Stimulated activated CD4-positive, alpha-beta T cell treated with anti-CD3 and anti-CD28 coated beads, Interleukin-15, amount 100 ng/mL, for 24 hours (primary cell): ENCODE results near the gene EVL.
"Not testable (repeated sequence)": the region's sequence is repeated elsewhere in the genome, so short reads cannot be mapped to it uniquely, and the experiment has no call there.

Experiments used
- DNase-seq: peaks from one replicate; pipeline ENCODE4 v3.0.0-alpha.2; 2020

Gene EVL, protein sequence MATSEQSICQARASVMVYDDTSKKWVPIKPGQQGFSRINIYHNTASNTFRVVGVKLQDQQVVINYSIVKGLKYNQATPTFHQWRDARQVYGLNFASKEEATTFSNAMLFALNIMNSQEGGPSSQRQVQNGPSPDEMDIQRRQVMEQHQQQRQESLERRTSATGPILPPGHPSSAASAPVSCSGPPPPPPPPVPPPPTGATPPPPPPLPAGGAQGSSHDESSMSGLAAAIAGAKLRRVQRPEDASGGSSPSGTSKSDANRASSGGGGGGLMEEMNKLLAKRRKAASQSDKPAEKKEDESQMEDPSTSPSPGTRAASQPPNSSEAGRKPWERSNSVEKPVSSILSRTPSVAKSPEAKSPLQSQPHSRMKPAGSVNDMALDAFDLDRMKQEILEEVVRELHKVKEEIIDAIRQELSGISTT

GRCh38 chr14:100065111-100065871, at the start of gene EVL:
Gene EVL (plus strand): TSS chr14:100065422. CDS start chr14:100065501, 79 bp downstream.
- DNase-seq: peak; percentile 91

DNA sequence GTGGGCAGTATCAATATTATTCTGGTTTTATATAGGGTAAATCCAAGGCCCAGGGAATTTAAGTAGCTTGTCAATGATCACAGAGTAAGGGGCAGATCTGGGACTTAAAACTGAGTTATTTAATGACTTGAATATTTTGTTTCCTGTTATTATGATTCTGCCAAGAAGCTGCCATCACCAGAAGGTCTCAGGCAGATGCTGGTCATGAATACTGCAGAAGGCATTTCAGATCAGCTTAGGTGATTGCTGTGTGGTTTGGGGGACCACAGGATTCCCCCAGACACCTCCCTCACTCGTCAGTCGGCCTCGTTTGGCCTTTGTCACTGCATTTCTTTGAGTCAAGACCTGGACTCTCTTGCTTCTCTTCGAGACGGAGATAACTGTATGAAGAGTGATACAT, 47.7 kb upstream of the EVL start:
- no peak for DNase-seq

DNA sequence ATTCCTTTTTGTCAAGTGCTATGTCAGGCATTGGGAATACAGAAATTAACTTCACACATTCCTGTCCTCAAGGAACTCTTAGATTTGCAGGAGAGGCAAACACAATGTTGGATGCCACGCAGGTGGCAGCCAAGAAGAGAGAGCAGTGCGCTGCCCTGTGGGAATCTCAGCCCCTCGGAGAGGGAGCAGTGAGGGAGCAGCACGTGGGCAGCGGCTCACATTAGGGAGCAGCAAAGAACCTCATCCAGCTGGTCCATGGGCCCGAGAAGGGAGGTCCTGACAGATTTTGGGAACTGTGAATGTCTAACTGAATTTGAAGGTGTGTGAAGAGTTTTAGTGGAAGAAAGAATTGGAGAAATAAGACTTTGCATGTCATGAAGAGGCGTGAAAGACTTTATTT, 47.2 kb upstream of the EVL start:
- no peak for DNase-seq

- DNase-seq: no peak
Observed at GRCh38 chr14:100018482-100018881, 46.7 kb upstream of the EVL start.

DNA sequence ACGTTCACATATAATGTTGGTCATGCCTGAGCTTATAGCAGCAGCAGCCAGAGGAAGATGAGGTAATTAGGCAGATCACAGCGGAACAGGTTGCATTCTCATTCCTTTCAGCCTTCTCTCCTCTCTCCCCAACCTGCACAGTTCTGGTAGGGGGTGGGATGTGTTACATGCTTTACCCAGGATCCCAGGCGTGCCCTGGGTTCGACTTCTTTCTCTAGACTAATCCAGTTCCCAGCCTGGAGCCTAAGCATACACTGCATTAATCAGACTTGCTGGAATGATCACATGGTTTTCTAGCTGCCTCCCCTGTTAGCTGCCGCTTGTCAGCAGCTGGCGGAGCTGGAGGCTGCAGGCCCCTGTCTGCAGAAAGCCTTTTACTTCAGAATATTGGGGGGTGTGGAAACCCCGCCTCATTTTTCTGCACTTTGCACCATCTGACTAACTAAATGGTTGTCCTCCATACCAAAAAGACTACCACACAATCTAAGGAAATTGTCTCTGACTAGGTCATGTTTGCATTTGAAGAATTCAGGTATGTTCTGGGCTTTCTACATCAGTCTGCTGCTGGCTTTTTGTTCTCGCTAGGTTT, 46.0 kb upstream of the EVL start:
- no peak for DNase-seq

- DNase-seq: no peak
Observed at GRCh38 chr14:100020629-100021028, 44.6 kb upstream of the EVL start.

DNA sequence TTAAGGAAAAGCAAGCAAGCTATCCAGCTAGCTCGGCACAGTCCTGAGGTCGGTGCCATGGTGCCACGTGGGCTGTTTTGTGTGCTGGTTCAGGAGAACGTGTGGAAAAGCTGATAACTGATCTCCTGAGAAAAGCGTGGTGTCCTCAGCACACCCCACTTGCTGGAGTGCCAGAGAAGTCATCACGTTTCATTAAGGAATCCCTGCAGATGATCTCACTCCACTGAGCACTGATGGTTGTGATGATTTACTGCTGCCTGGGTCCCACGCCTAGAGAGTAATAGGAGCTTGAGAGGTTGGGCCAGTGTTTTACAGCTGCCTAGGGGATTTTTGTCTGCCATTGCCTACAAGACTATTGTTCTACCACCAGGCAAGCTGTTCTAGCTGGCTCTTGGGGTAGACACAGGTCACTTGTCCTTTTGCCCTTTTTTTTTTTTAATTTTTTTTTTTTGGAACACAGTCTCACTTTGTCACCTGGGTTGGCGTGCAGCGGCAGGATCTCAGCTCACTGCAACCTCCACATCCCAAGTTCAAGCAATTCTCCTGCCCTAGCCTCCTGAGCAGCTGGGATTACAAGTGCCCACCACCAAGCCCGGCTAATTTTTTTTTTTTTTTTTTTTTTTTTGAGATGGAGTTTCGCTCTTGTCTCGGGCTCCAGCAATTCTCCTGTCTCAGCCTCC, 42.3 kb upstream of the EVL start:
- no peak for DNase-seq

DNA sequence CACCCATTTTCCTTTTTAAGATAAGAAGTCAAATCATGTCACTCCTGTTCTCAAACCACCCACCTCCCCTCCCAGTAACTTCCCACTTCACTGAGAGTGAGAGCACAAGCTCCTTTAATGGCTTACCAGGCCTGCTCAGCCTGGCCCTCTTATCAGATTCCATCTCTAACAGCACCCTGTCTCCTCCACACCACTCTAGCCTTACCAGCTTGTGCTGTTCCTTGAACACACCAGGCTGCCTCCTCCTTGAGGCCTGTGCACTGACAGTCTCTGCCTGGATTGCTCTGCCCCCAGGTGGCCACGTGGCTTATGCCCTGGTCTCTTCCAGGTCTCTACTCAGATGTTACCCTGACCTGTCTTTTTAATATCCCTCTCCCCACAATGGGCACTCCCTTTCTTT, 40.1 kb upstream of the EVL start:
- DNase-seq: peak; percentile 42

GRCh38 chr14:100027771-100028490, 37.3 kb upstream of the EVL start:
- DNase-seq: no peak

- no peak for DNase-seq
Observed at GRCh38 chr14:100028990-100029677, 36.1 kb upstream of the EVL start.

DNA sequence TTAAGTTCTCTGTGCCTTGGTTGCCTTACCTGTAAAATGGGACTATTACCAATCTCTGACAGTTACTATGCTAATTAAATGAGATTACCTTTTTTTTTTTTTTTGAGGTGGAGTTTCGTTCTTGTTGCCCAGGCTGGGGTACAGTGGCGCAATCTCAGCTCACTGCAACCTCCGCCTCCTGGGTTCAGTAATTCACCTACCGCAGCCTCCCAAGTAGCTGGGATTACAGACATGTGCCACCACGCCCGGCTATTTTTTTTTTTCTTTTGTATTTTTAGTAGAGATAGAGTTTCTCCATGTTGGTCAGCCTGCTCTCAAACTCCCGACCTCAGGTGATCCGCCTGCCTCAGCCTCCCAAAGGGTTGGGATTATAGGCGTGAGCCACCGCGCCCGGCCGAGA, 35.2 kb upstream of the EVL start:
- DNase-seq: not testable (repeated sequence)

DNA sequence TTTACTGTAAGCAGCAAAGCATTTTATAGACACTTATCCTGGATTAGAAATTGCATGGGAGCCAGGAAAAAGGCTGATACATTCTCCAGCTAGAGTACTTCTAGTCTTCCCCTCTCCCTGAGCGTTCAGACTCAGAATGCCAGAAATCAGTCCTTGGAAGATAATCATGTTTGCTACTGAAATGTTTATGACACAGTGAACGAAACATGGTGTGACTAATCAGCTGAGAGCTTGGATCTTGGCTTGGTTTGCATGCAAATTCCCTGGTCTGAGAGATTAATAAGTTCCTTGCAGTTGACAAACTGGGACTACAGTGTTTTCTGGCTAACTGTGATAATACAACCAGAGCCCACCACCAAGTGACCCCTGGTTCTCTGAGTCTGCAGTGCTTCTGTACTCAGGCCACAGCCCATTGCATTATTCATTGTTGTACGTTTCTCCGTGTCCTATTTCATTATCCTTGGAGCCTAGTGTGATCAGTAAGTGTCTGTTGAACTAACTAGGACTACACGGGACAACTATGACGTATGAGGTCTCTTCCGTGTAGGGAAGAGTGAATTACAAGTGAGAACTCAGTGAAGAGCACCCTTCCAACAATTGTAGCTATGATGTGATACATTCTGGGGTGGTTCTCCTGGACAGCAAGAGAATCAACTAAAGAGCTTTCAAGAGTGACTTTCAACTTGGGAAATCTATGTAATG, 34.6 kb upstream of the EVL start:
- DNase-seq: no peak

DNA sequence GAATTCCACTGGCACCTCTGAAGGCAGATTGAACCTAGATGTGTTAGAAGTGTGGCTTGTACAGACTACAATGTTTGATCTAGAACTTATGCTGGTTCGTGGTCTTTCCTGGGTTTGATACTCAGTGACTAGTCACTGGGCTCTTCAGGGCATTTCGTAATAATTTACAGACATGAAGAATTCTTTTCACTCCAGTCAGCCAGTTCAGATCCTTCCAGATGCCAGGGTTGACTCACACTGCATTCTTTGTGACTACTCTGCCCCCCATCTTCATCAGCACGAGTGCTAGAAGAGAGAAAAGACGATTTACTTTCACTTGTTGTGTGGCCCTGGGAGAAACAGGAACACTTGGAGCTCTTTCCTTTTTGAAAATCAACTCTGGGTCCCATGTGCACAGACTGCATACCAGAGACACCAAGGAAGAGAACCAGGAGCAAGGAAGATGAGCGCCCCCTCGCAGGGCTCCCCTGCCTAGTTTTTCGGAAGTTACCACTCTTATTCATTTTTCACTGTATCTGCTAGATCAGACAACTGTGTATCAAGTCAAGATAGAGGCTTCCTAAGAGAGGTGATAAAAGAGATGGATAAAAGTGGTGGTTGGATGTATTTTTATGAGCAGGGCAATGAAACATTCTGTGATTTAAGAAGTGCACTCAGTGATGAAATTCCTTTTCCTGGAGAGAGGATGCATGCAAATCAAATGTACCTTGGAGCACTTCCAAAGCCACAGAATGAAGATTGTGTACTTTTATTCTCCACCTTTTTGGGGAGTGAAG, 33.5 kb upstream of the EVL start:
- no peak for DNase-seq

GRCh38 chr14:100032738-100033137, 32.5 kb upstream of the EVL start:
- no peak for DNase-seq

DNA sequence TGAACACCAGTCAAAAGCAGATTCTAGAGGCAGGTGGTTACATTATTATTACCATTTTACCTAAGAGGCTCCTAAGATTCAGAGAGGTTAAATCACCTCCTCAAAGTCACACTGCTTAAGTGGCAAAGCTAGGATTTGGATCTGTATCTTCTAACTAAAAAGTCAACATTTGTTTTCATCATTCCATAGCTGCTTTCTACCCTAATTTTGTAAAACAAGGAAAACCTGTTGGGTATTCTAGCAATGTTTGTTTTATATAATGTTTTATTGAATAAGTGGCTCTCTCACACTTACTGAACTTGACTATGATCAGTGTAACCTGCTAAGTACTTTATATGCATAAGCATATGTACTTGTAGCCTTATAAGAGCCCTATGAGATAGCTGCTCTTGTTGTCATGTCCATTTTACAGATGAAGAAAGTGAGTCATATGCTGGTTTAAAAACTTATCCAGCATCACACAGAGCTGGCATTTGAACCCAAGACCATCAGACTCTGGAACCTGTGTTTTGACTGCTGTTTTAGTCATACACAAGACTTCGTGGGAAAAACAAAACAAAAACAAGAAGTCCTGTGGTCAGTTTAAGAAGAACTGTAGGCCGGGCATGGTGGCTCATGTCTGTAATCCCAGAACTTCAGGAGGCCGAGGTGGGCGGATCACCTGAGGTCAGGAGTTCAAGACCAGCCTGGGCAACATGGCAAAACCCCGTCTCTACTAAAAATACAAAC, 31.7 kb upstream of the EVL start:
- DNase-seq: no peak

- no peak for DNase-seq
Observed at GRCh38 chr14:100034468-100034867, 30.8 kb upstream of the EVL start.

DNA sequence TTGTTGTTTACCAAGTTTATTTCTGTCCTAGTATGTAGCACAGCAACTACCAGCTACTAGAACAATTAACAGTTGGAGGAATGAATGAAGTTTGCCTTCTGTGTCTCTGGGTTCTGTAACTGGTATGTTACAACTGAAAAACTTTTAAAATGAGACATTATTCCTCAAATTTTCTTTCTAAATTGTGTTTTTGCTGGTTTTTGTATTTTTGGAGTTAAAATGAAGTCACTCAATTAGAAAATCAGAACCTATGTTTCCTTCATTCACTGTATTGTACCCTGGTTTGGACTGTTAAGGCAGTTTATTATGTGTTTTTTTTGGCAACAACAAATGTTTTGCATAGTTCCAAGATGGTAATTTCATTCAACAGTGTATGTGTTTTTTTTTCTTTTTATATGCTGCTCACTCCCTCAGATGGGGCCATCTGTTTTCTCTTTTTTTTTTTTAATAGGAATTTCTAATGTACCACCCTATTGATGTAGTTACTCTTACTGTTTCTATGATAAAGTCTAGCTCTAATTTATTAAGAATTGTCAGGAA, 30.2 kb upstream of the EVL start:
- no peak for DNase-seq

GRCh38 chr14:100035700-100036099, 29.5 kb upstream of the EVL start:
- no peak for DNase-seq

GRCh38 chr14:100037353-100037752, 27.9 kb upstream of the EVL start:
- DNase-seq: no peak

- DNase-seq: no peak
Observed at GRCh38 chr14:100038065-100038464, 27.2 kb upstream of the EVL start.
